GM23338 (cell line): ENCODE results near the gene GRAMD4. TPM values are rescaled to one million over a fixed set of nuclear protein-coding genes. Genes with fewer than 3 reads are reported as not detected.

Experiments
- ATAC-seq: fragments of 200-7000 bp; cut with Tn5 transposase; 3 replicates; pipeline ENCODE4 v1.9.1; 2020
- DNase-seq: peaks from one replicate; pipeline ENCODE4 v3.0.0-alpha.2; 2015; ENCODE audit warnings: low spot score
- H2AFZ ChIP-seq: fragments of 200-600 bp; sonication (generic); 2 replicates; pipeline ENCODE4 v1.8.0; 2016; ENCODE audit warnings: antibody characterized with exemption, mild to moderate bottlenecking, moderate library complexity
- H3F3A ChIP-seq: fragments of 200-600 bp; sonication (generic); replicated peaks from 2 replicates; pipeline ENCODE4 v1.8.0; 2017; ENCODE audit warnings: antibody characterized with exemption, mixed run types, low read depth
- H3K27ac ChIP-seq: fragments of 200-600 bp; sonication (generic); 2 replicates; pipeline ENCODE4 v1.6.1; 2016; ENCODE audit warnings: low read depth
- H3K27me3 ChIP-seq: fragments of 200-600 bp; sonication (generic); 2 replicates; pipeline ENCODE4 v1.8.0; 2016; ENCODE audit warnings: mild to moderate bottlenecking, mixed run types, moderate library complexity; ENCODE audit not compliant: insufficient read depth
- H3K36me3 ChIP-seq: fragments of 200-600 bp; sonication (generic); 2 replicates; pipeline ENCODE4 v1.8.0; 2016; ENCODE audit warnings: mild to moderate bottlenecking; ENCODE audit not compliant: insufficient read depth
- H3K4me1 ChIP-seq: fragments of 200-600 bp; sonication (generic); 2 replicates; pipeline ENCODE4 v1.8.0; 2016; ENCODE audit warnings: mild to moderate bottlenecking, moderate library complexity; ENCODE audit not compliant: insufficient read depth
- H3K4me2 ChIP-seq: fragments of 200-600 bp; sonication (generic); 2 replicates; pipeline ENCODE4 v1.7.1; 2017; ENCODE audit warnings: mixed run types
- H3K4me3 ChIP-seq: fragments of 200-600 bp; sonication (generic); 2 replicates; pipeline ENCODE4 v1.6.1; 2016; ENCODE audit warnings: mixed run types
- H3K79me2 ChIP-seq: fragments of 200-600 bp; sonication (generic); replicated peaks from 2 replicates; pipeline ENCODE4 v1.8.0; 2017; ENCODE audit warnings: mild to moderate bottlenecking; ENCODE audit not compliant: insufficient read depth
- H3K9me2 ChIP-seq: fragments of 200-600 bp; sonication (generic); 2 replicates; pipeline ENCODE4 v1.8.0; 2017; ENCODE audit not compliant: insufficient read depth
- H4K20me1 ChIP-seq: fragments of 200-600 bp; sonication (generic); replicated peaks from 2 replicates; pipeline ENCODE4 v1.8.0; 2017; ENCODE audit warnings: mild to moderate bottlenecking; ENCODE audit not compliant: insufficient read depth
- H3K27ac Mint-ChIP-seq: 2 replicates; pipeline ENCODE4 v1.8.0; 2020; ENCODE audit warnings: inconsistent platforms, mild to moderate bottlenecking, moderate library complexity, mixed read lengths
- H3K27me3 Mint-ChIP-seq: 3 replicates; pipeline ENCODE4 v1.8.0; 2022; ENCODE audit warnings: low read depth, mild to moderate bottlenecking, moderate library complexity, mixed read lengths, inconsistent platforms; ENCODE audit not compliant: insufficient read depth, poor library complexity
- H3K36me3 Mint-ChIP-seq: 3 replicates; pipeline ENCODE4 v1.8.0; 2021; ENCODE audit warnings: low read depth, mild to moderate bottlenecking, inconsistent platforms, moderate library complexity, mixed read lengths
- H3K4me1 Mint-ChIP-seq: 3 replicates; pipeline ENCODE4 v1.8.0; 2020; ENCODE audit warnings: mild to moderate bottlenecking, inconsistent platforms, mixed read lengths
- H3K4me3 Mint-ChIP-seq: 3 replicates; pipeline ENCODE4 v1.8.0; 2021; ENCODE audit warnings: moderate library complexity, mild to moderate bottlenecking, inconsistent platforms, mixed read lengths
- H3K9me3 Mint-ChIP-seq: 3 replicates; pipeline ENCODE4 v1.8.0; 2020; ENCODE audit warnings: moderate library complexity, mild to moderate bottlenecking, inconsistent platforms, mixed read lengths
- CREB1 ChIP-seq: fragments of 250-450 bp; sonication (Bioruptor Pico); IDR thresholded peaks from 2 replicates; pipeline ENCODE4 v1.5.0; 2020; ENCODE audit warnings: low read depth, mild to moderate bottlenecking, moderate library complexity
- EZH2 ChIP-seq: fragments of 200-600 bp; sonication (generic); IDR thresholded peaks from one replicate; pipeline ENCODE4 v1.8.0; 2017; ENCODE audit warnings: antibody characterized with exemption, mild to moderate bottlenecking, low read depth; ENCODE audit not compliant: unreplicated experiment
- NANOG ChIP-seq: IDR thresholded peaks from 2 replicates; pipeline ENCODE4 v1.6.1; 2016; ENCODE audit warnings: antibody characterized with exemption, borderline replicate concordance
- POLR2AphosphoS5 ChIP-seq: IDR thresholded peaks from 2 replicates; pipeline ENCODE4 v1.6.1; 2016; ENCODE audit warnings: antibody characterized with exemption, low read depth
- ZNF331 ChIP-seq: fragments of 250-450 bp; sonication (Bioruptor Pico); IDR thresholded peaks from 2 replicates; pipeline ENCODE4 v1.5.0; 2020; ENCODE audit warnings: low read depth, mild to moderate bottlenecking, moderate library complexity
- polyA plus RNA-seq: library from polyadenylated mRNA; unstranded; fragments of >200 nt; fragmentation: Nextera tagmentation; extraction: Ambion mirVana; gene quantifications from 2 replicates; pipeline ENCODE4 v1.2.1, GENCODE V29; 2016
- total RNA-seq: library from RNA; depleted of rRNA; stranded (reverse); fragments of >200 nt; shearing (Covaris generic); gene quantifications from 2 replicates; pipeline ENCODE4 v1.2.3, GENCODE V29; 2014
- TF ChIP-seq, protein P1 (sequence below), 2 experiments: fragments of 200-600 bp in 1 of 2; sonication (generic) in 1 of 2; conservative IDR thresholded peaks; 2 replicates each; pipeline versions ENCODE4 v1.5.1 to v1.6.1; 2016 to 2017; ENCODE audit warnings: antibody characterized with exemption in 2 of 2, low read depth in 2 of 2, mild to moderate bottlenecking in 2 of 2, moderate library complexity in 1 of 2
- TF ChIP-seq, protein P2 (sequence below): fragments of 250-450 bp; sonication (Bioruptor Pico); IDR thresholded peaks from 2 replicates; pipeline ENCODE4 v1.5.0; 2020; ENCODE audit warnings: mild to moderate bottlenecking, moderate library complexity
- TF ChIP-seq, protein P3 (sequence below): IDR thresholded peaks from one replicate; pipeline ENCODE4 v1.6.1; 2018; ENCODE audit warnings: antibody characterized with exemption; ENCODE audit not compliant: unreplicated experiment

The GRAMD4 gene
- total and polyA plus RNA-seq, 2 experiments from 2014 or later = 2.7 to 81.8 TPM

DNA sequence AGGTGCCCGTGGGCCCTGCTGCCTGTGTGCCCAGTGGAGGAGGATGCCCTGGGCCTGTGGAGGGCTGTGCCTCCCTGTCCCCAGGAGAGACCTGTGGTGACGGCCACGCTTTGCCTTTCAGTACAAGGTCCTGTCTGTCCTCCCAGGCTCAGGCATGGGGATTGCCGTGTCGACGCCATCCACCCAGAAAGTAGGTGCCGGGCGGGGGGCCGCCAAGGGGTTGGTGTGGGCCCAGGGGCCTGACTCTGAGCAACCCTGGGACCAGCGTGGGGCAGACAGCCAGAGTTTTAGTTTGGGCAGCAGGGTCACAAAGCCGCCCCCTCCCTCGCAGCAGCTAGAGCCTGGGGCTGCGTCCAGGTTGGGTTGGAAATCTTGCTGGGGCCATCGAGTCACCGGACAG, 56.3 kb downstream of the GRAMD4 start:
- Mint-ChIP-seq H3K36me3 (no peaks in the 10 kb centered on the region), H3K9me3 (no peaks in the 10 kb centered on the region), H3K27ac (no peak overlapping the region), H3K4me1 (no peaks in the 10 kb centered on the region), H3K4me3 (no peak overlapping the region), H3K27me3 (peaks cover 8% of the 10 kb centered on the region)
- Histone ChIP-seq H3K4me2 (no peak overlapping the region), H3F3A (no peaks in the 10 kb centered on the region), H3K27ac (no peak overlapping the region), H3K4me1 (no peaks in the 10 kb centered on the region), H3K4me3 (no peak overlapping the region), H3K79me2 (no peaks in the 10 kb centered on the region), H2AFZ (no peak overlapping the region), H4K20me1 (no peaks in the 10 kb centered on the region), H3K27me3 (no peaks in the 10 kb centered on the region), H3K36me3 (no peaks in the 10 kb centered on the region), H3K9me2 (no peaks in the 10 kb centered on the region)
- DNase-seq = no peak
- no peak for TF ChIP-seq EZH2
- TF ChIP-seq ZNF331 = no peak
- TF ChIP-seq, protein P1, sequence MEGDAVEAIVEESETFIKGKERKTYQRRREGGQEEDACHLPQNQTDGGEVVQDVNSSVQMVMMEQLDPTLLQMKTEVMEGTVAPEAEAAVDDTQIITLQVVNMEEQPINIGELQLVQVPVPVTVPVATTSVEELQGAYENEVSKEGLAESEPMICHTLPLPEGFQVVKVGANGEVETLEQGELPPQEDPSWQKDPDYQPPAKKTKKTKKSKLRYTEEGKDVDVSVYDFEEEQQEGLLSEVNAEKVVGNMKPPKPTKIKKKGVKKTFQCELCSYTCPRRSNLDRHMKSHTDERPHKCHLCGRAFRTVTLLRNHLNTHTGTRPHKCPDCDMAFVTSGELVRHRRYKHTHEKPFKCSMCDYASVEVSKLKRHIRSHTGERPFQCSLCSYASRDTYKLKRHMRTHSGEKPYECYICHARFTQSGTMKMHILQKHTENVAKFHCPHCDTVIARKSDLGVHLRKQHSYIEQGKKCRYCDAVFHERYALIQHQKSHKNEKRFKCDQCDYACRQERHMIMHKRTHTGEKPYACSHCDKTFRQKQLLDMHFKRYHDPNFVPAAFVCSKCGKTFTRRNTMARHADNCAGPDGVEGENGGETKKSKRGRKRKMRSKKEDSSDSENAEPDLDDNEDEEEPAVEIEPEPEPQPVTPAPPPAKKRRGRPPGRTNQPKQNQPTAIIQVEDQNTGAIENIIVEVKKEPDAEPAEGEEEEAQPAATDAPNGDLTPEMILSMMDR (conservative IDR thresholded peaks at IDR 0.05; ENCODE audit: low read depth in 2 of 2) = no peak
- TF ChIP-seq POLR2AphosphoS5 = no peak
- TF ChIP-seq, protein P2, sequence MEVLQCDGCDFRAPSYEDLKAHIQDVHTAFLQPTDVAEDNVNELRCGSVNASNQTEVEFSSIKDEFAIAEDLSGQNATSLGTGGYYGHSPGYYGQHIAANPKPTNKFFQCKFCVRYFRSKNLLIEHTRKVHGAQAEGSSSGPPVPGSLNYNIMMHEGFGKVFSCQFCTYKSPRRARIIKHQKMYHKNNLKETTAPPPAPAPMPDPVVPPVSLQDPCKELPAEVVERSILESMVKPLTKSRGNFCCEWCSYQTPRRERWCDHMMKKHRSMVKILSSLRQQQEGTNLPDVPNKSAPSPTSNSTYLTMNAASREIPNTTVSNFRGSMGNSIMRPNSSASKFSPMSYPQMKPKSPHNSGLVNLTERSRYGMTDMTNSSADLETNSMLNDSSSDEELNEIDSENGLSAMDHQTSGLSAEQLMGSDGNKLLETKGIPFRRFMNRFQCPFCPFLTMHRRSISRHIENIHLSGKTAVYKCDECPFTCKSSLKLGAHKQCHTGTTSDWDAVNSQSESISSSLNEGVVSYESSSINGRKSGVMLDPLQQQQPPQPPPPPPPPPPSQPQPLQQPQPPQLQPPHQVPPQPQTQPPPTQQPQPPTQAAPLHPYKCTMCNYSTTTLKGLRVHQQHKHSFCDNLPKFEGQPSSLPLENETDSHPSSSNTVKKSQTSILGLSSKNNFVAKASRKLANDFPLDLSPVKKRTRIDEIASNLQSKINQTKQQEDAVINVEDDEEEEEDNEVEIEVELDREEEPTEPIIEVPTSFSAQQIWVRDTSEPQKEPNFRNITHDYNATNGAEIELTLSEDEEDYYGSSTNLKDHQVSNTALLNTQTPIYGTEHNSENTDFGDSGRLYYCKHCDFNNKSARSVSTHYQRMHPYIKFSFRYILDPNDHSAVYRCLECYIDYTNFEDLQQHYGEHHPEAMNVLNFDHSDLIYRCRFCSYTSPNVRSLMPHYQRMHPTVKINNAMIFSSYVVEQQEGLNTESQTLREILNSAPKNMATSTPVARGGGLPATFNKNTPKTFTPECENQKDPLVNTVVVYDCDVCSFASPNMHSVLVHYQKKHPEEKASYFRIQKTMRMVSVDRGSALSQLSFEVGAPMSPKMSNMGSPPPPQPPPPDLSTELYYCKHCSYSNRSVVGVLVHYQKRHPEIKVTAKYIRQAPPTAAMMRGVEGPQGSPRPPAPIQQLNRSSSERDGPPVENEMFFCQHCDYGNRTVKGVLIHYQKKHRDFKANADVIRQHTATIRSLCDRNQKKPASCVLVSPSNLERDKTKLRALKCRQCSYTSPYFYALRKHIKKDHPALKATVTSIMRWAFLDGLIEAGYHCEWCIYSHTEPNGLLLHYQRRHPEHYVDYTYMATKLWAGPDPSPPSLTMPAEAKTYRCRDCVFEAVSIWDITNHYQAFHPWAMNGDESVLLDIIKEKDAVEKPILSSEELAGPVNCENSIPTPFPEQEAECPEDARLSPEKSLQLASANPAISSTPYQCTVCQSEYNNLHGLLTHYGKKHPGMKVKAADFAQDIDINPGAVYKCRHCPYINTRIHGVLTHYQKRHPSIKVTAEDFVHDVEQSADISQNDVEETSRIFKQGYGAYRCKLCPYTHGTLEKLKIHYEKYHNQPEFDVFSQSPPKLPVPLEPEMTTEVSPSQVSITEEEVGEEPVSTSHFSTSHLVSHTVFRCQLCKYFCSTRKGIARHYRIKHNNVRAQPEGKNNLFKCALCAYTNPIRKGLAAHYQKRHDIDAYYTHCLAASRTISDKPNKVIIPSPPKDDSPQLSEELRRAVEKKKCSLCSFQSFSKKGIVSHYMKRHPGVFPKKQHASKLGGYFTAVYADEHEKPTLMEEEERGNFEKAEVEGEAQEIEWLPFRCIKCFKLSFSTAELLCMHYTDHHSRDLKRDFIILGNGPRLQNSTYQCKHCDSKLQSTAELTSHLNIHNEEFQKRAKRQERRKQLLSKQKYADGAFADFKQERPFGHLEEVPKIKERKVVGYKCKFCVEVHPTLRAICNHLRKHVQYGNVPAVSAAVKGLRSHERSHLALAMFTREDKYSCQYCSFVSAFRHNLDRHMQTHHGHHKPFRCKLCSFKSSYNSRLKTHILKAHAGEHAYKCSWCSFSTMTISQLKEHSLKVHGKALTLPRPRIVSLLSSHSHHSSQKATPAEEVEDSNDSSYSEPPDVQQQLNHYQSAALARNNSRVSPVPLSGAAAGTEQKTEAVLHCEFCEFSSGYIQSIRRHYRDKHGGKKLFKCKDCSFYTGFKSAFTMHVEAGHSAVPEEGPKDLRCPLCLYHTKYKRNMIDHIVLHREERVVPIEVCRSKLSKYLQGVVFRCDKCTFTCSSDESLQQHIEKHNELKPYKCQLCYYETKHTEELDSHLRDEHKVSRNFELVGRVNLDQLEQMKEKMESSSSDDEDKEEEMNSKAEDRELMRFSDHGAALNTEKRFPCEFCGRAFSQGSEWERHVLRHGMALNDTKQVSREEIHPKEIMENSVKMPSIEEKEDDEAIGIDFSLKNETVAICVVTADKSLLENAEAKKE (CRISPR knock-in tag) = no peak
- TF ChIP-seq, protein P3, sequence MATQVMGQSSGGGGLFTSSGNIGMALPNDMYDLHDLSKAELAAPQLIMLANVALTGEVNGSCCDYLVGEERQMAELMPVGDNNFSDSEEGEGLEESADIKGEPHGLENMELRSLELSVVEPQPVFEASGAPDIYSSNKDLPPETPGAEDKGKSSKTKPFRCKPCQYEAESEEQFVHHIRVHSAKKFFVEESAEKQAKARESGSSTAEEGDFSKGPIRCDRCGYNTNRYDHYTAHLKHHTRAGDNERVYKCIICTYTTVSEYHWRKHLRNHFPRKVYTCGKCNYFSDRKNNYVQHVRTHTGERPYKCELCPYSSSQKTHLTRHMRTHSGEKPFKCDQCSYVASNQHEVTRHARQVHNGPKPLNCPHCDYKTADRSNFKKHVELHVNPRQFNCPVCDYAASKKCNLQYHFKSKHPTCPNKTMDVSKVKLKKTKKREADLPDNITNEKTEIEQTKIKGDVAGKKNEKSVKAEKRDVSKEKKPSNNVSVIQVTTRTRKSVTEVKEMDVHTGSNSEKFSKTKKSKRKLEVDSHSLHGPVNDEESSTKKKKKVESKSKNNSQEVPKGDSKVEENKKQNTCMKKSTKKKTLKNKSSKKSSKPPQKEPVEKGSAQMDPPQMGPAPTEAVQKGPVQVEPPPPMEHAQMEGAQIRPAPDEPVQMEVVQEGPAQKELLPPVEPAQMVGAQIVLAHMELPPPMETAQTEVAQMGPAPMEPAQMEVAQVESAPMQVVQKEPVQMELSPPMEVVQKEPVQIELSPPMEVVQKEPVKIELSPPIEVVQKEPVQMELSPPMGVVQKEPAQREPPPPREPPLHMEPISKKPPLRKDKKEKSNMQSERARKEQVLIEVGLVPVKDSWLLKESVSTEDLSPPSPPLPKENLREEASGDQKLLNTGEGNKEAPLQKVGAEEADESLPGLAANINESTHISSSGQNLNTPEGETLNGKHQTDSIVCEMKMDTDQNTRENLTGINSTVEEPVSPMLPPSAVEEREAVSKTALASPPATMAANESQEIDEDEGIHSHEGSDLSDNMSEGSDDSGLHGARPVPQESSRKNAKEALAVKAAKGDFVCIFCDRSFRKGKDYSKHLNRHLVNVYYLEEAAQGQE = no peak
- TF ChIP-seq NANOG = no peak
- TF ChIP-seq CREB1 (CRISPR knock-in tag) = no peak
- ATAC-seq = no peak
